SHP77 (cell line): ENCODE measurements around the gene TENM3.
"Not testable (repeated sequence)": the region's sequence is repeated elsewhere in the genome, so short reads cannot be mapped to it uniquely, and the experiment has no call there.

Experiments
- DNase-seq, 2 experiments: peaks; one replicate each; lab custom pipeline; 2025; lab: John Stamatoyannopoulos, UW

Gene TENM3

DNA sequence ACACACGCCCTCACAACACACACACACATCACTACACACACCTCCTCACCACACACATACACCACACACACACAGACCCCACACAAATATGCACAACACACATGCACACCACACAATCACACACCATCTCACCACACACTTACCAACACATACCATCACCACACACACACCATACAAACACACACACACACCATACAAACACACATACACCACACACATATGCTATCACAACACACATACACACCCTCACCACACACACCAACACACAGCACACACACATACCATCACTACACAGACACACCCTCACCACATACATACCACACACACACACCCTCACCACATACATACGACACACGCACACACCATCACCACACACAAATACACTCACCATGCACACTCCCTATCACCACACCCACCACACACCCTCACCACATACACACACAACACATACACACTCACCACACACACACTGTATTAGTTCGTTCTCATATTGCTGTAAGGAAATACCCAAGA lies 567.0 kb downstream of the TENM3 start:
- DNase-seq = no peak

DNA sequence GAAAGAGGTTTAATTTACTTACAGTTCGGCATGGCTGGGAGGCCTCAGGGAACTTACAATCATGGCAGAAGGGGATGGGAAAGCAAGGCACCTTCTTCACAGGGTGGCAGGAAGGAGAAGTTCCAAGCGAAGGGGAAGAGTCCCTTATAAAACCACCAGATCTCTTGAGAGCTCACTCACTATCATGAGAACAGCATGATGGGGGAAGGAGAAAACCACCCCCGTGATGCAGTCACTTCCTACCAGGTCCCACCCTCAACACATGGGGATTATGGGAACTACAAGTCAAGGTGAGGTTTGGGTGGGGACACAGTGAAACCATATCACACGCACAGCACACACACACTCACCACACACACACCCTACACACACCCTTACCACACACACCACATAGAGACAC lies 569.7 kb downstream of the TENM3 start:
- no peak for DNase-seq

DNA sequence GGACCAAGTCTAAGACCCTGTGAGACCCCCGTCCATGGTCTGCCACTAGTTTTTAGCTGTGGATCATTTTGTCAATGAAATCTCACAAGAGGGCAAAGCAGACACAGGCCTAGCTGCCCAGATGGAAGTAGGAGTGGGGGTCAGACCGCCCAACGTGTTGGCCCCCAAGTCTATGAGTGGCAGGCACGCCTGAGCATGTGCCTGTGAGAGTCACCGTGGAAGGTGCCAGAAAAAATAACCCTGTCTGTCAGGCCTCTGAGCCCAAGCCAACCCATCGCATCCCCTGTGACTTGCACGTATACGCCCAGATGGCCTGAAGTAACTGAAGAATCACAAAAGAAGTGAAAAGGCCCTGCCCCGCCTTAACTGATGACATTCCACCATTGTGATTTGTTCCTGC lies 570.9 kb downstream of the TENM3 start:
- not testable (repeated sequence) for DNase-seq

DNA sequence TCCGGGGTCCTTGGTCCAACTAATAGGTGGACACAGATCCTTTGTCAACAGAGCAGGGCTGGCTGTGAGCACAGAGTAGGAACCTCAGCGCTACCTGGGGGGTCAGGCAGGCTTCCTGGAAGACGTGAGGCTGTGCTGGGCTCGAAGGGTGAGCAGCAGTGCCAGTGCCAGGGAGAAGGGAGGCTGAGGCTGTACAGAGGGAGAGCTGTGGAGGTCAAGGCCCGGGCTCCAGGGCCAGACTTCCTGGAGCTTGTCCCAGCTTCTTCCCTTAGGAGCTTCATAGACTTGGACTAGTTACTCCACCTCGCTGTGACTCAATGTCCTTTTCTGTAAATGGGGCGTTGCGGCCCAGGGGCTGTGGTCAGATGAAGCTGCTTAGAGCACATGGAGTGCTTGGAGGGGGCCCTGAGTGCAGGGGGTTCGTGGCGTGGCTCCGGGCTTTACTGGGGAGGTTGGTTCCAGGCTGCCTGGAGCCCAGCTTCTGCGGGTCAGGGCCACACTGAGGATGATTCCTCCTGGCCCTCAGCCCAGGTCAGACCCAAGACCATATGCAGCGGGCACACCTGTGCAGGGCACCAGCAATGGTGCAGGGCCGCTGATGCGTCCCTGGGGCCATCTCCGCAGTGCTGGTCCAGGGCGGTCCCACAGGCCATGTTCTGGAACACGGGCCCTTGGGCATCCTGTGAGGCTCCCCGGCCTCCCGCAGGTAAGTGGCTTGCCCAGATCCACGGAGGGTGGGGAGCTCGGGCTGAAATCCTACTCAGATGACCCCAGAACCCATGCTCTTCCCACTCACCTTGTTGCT lies 575.9 kb downstream of the TENM3 start:
- DNase-seq = no peak

DNA sequence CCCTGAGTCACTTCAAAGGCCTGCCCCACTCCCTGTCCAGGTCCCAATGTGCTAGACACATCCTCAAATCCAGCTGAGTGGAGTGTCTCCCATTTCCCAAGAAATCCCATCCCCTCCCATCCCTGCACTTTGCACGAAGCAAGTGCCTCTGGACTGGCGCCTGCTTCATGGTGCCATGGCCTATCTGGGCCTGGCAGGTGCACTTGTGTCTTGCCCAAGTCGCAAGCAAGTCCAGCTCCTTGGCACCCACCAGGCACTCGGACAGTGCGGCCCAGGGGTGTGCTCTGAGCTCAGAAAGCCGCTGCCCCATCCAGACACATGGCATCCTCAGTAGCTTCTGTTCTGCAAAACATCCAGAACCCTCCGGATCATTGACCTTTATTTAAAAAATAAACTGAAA lies 576.5 kb downstream of the TENM3 start:
- DNase-seq = no peak

DNA sequence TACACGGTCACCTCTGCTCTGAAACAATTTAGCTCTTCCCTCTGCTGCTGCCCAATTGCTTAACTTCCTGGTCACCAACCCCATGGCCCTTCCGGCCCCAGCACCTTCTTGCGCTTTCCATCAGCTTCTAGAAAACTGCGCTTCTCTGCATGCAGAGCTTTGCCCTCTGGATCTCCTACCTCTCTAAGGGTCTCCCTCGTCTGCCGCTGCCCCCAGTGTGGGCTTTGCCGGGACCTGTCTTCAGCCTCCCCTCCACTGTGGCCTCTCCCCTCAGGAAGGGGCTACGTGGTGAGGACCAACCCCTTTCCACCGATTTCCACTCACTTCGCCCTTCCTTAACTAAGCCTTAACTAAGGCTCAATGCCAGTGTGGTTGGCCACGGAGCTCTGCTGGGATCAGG lies 579.4 kb downstream of the TENM3 start:
- no peak for DNase-seq

DNA sequence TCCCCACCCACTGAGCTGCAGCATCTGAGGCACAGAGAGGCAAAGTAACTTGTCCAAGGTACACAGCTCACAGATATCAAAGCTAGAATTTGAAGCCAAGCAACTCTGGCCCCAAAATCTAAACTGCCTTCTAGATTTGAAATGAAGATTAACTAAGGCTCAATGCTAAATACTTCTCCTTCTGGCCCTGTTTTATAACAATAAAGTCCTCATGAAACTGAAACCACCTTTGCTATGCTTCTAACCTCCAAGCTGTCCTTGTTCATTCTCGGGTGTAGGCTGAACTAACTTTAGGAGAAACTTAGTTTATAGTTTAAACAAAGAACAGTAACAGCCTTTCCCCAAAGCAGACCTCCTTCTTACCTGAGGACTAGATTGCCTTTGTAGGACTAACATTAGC lies 580.4 kb downstream of the TENM3 start:
- no peak for DNase-seq

DNA sequence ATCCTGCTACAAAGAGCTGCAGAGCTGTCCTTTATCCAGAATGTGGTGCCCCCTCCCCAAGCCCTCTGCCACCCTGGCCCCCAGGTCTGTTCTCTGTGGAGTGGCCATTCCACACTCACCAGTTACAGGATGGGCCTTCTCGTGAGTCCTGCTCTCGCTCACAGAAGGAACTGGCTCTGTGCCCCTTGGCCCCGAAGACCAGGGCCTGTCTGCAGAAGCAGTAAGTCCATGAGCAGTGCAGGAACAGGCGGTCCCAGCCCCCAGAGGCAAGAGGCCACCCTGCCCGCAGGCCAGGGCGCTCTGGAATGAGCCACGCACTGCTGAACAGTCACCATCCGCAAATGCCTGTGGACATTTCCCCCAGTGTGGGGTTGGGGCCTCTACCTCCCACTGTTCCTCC lies 581.8 kb downstream of the TENM3 start:
- no peak for DNase-seq

DNA sequence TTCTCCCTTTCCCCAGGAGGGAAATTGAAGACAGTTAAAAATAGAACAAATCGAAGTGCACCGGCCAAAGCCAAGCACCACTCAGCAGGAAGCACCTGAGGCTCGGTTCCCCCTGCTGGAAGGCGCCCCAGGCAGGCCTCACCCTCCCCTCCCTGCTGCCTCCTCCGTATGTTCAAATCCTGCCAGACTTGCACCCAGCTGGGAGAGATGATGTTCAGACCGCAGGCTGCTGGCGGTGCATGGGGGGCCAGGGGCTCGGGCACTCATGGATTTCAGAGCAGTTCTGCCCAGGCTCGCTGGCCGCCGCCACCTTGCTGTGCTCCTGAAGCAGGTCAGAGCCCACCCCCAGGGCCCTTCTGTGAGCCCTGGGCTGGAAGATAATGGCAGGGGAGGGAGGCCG lies 582.6 kb downstream of the TENM3 start:
- no peak for DNase-seq

DNA sequence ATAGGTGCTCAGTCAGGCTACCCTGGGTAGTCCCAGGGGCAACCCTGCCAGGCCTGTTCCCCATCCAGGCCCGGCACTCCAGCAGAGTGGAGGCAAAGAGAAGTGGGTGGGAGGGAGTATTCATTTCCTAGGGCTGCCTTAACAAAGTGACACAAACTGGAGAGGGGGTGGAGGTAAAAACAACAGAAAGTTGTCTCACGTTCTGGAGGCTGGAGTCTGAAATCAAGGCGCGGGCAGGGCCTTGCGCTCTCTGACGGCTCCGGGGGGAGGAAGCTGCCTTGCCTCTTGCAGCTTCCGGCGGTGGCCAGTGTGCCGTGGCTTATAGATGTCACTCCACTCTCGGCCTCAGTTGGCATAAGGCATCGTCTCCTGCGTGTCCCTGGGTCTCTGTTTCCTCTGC lies 583.2 kb downstream of the TENM3 start:
- DNase-seq = no peak

DNA sequence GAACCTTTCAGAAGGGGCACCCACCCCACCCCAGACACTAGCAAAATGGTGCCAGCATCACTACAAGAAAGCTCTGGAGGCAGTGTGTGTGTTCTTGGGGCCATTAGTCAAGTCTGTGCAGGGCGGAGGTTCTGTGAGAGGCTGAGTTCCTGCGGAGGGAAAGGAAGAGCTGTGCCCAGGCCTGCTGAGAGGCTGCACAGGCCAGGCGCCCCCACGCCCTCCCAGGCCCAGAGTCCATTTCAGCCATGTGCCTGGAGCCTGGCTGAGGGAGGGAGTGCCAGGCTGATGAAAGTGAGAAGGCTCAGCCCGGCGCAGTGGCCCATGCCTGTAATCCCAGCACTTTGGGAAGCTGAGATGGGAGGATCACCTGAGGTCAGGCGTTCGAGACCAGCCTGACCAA lies 584.0 kb downstream of the TENM3 start:
- no peak for DNase-seq

DNA sequence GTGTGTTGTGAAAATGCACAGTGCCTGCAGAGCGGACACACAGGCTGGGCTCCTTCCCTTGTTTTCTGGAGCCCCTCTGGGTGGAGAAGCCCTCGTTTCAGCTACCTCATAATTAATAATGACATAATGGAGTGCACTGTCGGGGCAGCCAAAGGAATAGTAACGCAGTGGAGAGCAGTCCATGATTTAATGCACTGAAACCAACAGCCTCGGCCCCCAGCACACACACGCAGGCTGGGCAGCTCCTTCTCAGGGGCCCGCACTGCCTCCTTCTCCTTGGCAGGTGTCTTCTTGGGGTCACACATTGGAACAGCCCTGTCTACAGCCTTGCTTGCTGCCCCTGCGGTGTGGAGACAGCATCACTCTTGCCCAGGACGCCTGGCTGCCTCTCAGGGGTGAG lies 584.8 kb downstream of the TENM3 start:
- DNase-seq = no peak

DNA sequence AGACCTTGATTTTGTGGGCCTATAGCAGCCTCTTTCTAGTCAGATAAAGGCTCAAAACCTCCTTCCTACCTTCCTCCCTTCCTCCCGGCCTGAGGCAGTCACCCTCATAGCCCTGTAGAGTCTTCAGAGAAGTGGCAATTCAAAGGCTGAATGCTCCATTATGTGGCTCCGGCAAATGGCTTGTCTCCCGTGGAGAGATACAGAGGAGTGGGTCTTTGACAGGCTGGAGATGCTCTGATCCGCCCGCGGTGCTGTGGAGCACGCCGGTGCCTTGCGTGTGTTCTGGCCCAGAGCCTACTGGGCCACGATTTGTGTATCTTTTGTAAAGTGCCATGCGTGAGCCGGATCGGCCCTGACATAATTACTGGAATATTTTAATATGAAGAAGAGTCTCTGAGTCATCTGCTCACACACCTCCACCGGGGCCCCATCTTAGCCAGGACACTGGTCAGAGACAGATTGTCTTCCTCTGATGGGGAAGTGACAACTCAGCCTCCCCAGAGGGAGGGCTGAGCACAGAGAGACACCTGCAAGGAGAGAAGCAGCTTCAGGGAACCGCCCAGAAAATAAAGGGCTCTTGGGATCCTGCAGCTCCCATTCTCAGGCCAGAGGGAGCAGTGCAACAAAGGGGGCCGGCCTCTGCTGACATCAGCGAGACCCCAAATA lies 585.3 kb downstream of the TENM3 start:
- DNase-seq = no peak

DNA sequence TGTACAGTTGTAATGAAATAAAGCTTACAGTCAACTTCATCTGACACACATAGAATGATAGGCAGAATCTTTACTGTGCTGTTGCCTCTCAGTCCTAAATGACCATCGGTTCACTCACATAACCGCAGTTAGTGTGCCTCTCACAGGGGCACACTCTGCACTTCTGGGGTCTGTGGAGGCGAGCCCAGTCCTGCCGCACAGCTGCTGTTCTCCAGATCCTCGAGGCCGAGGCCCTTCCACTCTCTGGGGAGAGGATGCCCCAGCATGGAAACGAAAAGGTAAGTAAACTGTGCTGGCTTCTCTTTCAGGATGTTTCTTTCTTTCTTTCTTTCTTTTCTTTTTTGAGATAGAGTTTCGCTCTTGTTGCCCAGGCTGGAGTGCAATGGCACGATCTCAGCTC lies 586.0 kb downstream of the TENM3 start:
- no peak for DNase-seq

DNA sequence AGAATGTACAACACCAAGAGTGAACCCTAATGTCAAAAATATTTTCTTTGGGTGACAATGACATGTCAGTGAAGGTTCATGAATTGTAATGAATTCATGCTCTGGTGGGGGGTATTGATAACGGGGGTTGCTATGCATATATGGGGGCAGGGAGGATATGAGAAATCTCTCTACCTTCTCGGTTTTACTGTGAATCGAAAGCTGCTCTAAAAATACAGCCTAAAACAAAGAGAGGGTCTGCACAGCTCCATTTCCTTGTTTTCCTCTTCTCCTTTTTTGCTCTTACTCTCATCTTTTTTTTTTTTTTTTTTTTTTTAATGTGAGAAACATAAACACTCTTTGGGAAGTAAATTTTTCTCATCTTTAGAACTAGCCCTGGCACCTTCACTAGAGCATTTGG lies 588.2 kb downstream of the TENM3 start:
- DNase-seq = no peak

DNA sequence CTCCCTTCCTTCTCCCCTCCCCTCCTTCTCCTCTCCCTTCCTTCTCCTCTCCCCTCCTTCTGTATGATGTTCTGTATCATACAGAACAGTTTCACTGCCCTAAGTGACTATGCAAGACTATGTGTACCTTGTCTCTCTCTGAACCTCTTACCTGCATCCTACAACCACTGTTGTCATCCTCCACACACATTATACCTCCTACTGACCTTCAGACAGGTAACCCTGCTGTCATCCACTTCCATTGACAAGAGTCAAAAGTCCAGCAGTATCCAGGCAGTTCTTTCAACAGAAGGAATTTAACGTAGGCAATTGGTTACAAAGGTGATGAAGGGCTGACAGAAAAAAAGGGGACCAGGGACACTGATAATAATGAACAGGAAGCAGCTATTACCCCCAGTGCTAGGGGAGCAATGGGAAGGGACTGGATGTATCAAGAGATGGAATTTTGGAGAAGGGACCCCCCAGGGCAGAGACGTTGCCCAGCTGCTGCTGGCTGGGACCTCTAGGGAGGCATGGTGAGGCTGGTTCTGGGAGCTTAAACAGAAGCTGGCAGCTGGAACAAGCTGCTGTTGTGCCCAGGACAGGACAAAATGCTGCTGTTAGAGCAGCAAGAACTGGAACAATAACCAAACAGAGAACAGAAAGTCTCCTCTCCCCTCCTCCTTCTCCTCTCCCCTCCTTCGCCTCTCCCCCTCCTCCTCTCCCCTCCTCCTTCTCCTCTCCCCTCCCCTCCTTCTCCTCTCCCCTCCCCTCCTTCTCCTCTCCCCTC lies 589.3 kb downstream of the TENM3 start:
- DNase-seq = no peak

DNA sequence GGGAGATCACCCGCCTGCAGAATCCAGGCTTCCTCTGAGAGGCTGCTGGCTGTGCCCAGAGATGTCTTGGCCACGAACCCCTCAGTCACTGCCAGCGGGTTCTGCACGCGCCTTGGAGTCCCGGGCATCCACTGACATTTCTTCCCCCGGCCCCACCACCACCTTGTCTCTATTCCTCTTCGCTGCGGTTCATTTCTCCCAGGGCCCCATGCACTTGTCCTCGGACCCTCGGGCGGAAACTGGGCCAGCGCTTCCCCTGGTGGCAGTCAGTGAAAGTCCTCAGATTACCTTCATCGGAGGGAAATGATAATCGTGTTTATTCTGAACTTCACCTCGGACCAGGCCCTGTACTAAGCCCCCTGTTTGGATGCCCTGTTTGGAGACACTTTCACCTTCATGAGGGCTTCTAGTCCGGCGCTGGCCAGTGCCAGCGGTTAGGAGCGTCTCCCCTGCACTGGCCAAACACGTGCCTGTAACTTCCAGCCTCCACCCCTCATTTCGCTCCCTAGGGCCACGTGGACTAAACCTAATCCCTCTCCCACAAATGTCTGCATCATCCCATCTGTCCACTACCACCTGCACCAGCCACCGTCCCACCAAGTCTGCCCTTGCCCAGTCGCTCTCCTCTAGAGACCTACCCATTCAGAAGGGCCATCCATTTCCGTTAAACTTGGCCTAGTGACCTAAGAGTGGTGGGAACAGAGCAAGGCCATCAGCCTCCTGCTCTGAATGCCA lies 592.0 kb downstream of the TENM3 start:
- no peak for DNase-seq

DNA sequence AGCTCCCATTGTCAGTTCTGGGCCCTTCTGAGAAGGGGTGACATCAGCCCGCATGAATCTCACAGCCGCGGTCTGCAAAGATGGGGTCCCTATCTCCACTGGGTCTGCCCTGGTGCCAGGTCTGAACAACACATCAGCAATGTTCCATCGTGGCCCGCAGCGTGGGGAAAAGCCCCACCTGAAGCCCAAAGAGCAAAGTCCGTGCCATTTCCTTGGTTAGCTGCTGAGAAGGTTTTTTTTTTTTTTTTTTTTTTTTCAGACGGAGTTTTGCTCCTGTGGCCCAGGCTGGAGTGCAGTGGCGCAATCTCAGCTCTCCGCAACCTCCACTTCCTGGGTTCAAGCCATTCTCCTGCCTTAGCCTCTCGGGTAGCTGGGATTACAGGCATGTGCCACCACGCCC lies 594.6 kb downstream of the TENM3 start:
- DNase-seq = no peak

DNA sequence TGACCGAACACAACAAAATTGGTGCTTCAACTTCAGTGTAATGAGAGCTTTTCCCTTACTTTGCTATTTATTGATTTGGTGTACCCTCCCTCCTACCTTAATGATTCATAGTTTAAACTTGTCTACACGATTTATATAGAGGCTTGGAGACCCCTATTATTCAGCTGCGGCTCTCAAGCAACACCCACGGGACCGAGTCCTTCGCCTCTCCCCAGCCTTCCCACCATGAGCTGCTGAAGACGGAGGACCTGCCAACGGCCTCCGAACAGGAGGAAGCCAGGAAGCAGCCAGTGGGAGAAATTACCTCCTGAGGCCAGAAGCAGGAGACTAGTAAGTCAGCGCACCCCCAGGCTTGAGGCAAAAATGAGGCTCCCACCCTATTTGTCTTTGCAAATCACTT lies 595.3 kb downstream of the TENM3 start:
- DNase-seq = no peak

DNA sequence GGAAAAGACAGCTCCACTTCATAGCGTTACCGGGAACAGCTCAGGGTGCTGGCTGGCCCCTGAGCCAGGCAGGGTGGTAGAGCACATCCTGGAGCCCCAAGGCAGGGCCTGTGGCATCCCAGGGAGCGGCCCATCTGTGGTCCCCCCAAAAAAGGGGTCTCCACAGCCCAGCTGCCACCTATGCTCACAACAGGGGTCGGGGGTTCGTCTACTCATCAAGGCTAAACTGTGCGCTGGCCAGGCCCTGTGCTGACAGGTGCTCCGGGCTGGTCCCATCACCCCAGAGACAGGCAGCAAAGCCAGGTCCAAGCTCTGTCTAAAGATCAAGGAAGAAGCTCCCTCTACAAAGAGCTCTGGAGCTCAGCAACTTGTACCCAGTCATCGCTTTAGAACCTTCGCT lies 596.1 kb downstream of the TENM3 start:
- no peak for DNase-seq

DNA sequence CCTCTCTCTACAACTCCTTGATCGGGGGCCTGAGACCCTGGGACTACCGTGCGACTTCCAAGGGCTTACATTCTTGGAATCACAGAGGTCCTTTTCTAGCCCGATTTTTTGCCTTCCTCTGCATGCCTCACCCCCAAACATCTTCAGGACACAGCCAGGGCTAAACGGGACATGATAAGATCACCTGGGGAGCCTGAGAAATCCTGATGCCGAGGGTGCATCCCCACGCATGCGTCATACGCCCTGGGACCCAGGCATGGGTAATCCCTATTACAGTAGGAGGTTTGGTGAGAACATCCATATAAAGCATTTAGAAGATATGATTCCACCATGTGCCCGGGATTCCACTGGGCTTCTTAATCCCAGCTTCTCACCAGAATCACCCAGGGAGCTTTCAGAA lies 596.9 kb downstream of the TENM3 start:
- DNase-seq = no peak

DNA sequence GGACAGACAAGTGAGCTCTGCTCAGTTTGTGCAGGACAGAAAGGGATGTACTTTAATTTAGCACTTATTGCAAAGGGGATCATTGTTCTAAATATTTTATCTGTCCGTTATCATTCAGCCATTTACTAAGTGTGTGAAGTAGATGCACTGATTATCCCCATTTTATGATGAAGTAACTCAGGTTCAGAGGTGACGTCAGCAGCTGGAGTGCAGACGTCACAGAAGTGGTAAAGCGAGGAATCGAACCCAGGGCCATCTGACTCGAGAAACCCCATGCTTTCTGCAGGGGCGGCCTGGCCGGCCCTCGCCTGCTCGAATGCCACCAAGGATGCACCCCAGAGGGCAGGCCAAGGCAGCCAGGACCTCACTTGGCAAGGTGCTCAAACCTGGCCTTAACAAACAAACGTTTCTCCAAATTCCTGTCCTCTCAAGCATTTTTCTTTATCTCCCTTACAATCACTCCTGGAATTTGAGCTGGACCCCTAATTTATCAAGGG lies 599.0 kb downstream of the TENM3 start:
- no peak for DNase-seq
